H9 (cell line): ENCODE results near the gene CHRM5. TPM values are rescaled to one million over a fixed set of nuclear protein-coding genes. Genes with fewer than 3 reads are reported as not detected.

Source experiments
- DNase-seq: peaks from one replicate; pipeline ENCODE4 v3.0.0-alpha.2; 2017
- H2AFZ ChIP-seq: one replicate; pipeline ENCODE4 v1.6.1; 2013; ENCODE audit warnings: mild to moderate bottlenecking, low read length, control low read depth, moderate library complexity
- H2AK5ac ChIP-seq: 2 replicates; pipeline ENCODE4 v1.6.1; 2013; ENCODE audit warnings: low read length, control low read depth, mixed read lengths; ENCODE audit not compliant: insufficient read length
- H2BK120ac ChIP-seq: one replicate; pipeline ENCODE4 v1.6.1; 2013; ENCODE audit warnings: low read depth, mild to moderate bottlenecking, low read length, control low read depth, inconsistent platforms; ENCODE audit not compliant: poor library complexity, severe bottlenecking
- H2BK12ac ChIP-seq: 2 replicates; pipeline ENCODE4 v1.6.1; 2013; ENCODE audit warnings: low read length, control low read depth, mixed read lengths, low read depth; ENCODE audit not compliant: insufficient read length
- H2BK15ac ChIP-seq: 2 replicates; pipeline ENCODE4 v1.6.1; 2013; ENCODE audit warnings: low read depth, low read length, control low read depth
- H2BK20ac ChIP-seq: one replicate; pipeline ENCODE4 v1.6.1; 2013; ENCODE audit warnings: low read depth, mild to moderate bottlenecking, low read length, control low read depth, inconsistent platforms; ENCODE audit not compliant: poor library complexity, severe bottlenecking
- H2BK5ac ChIP-seq: 2 replicates; pipeline ENCODE4 v1.6.1; 2013; ENCODE audit warnings: low read length, control low read depth, mixed read lengths; ENCODE audit not compliant: insufficient read length
- H3K14ac ChIP-seq: 2 replicates; pipeline ENCODE4 v1.6.1; 2013; ENCODE audit warnings: low read length, control low read depth; ENCODE audit not compliant: insufficient read depth
- H3K18ac ChIP-seq: 2 replicates; pipeline ENCODE4 v1.6.1; 2013; ENCODE audit warnings: low read depth, mild to moderate bottlenecking, mixed read lengths, low read length, control low read depth; ENCODE audit not compliant: insufficient read length
- H3K23ac ChIP-seq: 2 replicates; pipeline ENCODE4 v1.6.1; 2013; ENCODE audit warnings: low read length, control low read depth, mixed read lengths, low read depth; ENCODE audit not compliant: insufficient read length
- H3K23me2 ChIP-seq: 2 replicates; pipeline ENCODE4 v1.6.1; 2013; ENCODE audit warnings: low read depth, mild to moderate bottlenecking, mixed read lengths, low read length, control low read depth; ENCODE audit not compliant: insufficient read length, poor library complexity, severe bottlenecking
- H3K27ac ChIP-seq: 2 replicates; pipeline ENCODE4 v1.5.1; 2013; ENCODE audit warnings: low read length, control low read depth, mixed read lengths, low read depth; ENCODE audit not compliant: insufficient read length
- H3K27me3 ChIP-seq: 2 replicates; pipeline ENCODE4 v1.6.1; 2013; ENCODE audit warnings: low read length, control low read depth, inconsistent platforms; ENCODE audit not compliant: insufficient read depth
- H3K4ac ChIP-seq: 2 replicates; pipeline ENCODE4 v1.6.1; 2013; ENCODE audit warnings: low read depth, mild to moderate bottlenecking, control low read depth, inconsistent platforms, low read length, moderate library complexity
- H3K4me1 ChIP-seq: 2 replicates; pipeline ENCODE4 v1.6.1; 2013; ENCODE audit warnings: low read length, control low read depth, inconsistent platforms; ENCODE audit not compliant: insufficient read depth
- H3K4me2 ChIP-seq: 2 replicates; pipeline ENCODE4 v1.6.1; 2013; ENCODE audit warnings: low read length, control low read depth, mixed read lengths; ENCODE audit not compliant: insufficient read length, insufficient read depth
- H3K56ac ChIP-seq: 2 replicates; pipeline ENCODE4 v1.6.1; 2013; ENCODE audit warnings: low read depth, mild to moderate bottlenecking, mixed read lengths, low read length, control low read depth; ENCODE audit not compliant: insufficient read length
- H3K79me1 ChIP-seq: 2 replicates; pipeline ENCODE4 v1.6.1; 2013; ENCODE audit warnings: low read depth, mild to moderate bottlenecking, moderate library complexity, low read length, control low read depth, inconsistent platforms; ENCODE audit not compliant: insufficient read depth, poor library complexity, severe bottlenecking
- H3K79me2 ChIP-seq: 2 replicates; pipeline ENCODE4 v1.6.1; 2013; ENCODE audit warnings: low read length, control low read depth, inconsistent platforms; ENCODE audit not compliant: insufficient read depth
- H3K9ac ChIP-seq: 2 replicates; pipeline ENCODE4 v1.6.1; 2013; ENCODE audit warnings: low read length, control low read depth, mixed read lengths; ENCODE audit not compliant: insufficient read length; ENCODE audit errors: extremely low read depth
- H3K9me3 ChIP-seq: one replicate; pipeline ENCODE4 v1.6.1; 2013; ENCODE audit warnings: low read depth, low read length, inconsistent platforms; ENCODE audit not compliant: control insufficient read depth
- H3T11ph ChIP-seq: one replicate; pipeline ENCODE4 v1.6.1; 2013; ENCODE audit warnings: mild to moderate bottlenecking, low read length, control low read depth, inconsistent platforms
- H4K20me1 ChIP-seq: one replicate; pipeline ENCODE4 v1.6.1; 2013; ENCODE audit not compliant: control insufficient read depth, insufficient read length, insufficient read depth
- H4K5ac ChIP-seq: 2 replicates; pipeline ENCODE4 v1.6.1; 2013; ENCODE audit warnings: low read depth, mild to moderate bottlenecking, mixed read lengths, low read length, control low read depth; ENCODE audit not compliant: insufficient read length
- H4K8ac ChIP-seq: replicated peaks from 2 replicates; pipeline ENCODE4 v1.6.1; 2013; ENCODE audit warnings: low read length, control low read depth, mixed read lengths, low read depth; ENCODE audit not compliant: insufficient read length
- H4K91ac ChIP-seq: 2 replicates; pipeline ENCODE4 v1.6.1; 2013; ENCODE audit warnings: low read depth, mild to moderate bottlenecking, moderate library complexity, mixed read lengths, low read length, control low read depth; ENCODE audit not compliant: insufficient read length
- H3K27ac Mint-ChIP-seq, 3 experiments: 2 replicates in 2 of 3; 3 replicates in 1 of 3; pipeline ENCODE4 v1.8.0; 2020 to 2021; ENCODE audit warnings: mixed read lengths in 3 of 3, mild to moderate bottlenecking in 1 of 3, moderate library complexity in 1 of 3
- H3K27me3 Mint-ChIP-seq: 2 replicates; pipeline ENCODE4 v1.8.0; 2021; ENCODE audit warnings: low read depth, mild to moderate bottlenecking, moderate library complexity, mixed read lengths
- H3K36me3 Mint-ChIP-seq, 3 experiments: 2 replicates in 2 of 3; 3 replicates in 1 of 3; pipeline ENCODE4 v1.8.0; 2020 to 2021; ENCODE audit warnings: low read depth in 3 of 3, mixed read lengths in 3 of 3; ENCODE audit not compliant: insufficient read depth in 1 of 3
- H3K4me1 Mint-ChIP-seq, 2 experiments: 2 replicates each; pipeline ENCODE4 v1.8.0; 2020; ENCODE audit warnings: mixed read lengths in 2 of 2
- H3K4me3 Mint-ChIP-seq, 2 experiments: 2 replicates in 1 of 2; 3 replicates in 1 of 2; pipeline ENCODE4 v1.8.0; 2020 to 2021; ENCODE audit warnings: mild to moderate bottlenecking in 2 of 2, mixed read lengths in 2 of 2, moderate library complexity in 1 of 2
- H3K9me3 Mint-ChIP-seq, 2 experiments: 2 replicates in 1 of 2; 3 replicates in 1 of 2; pipeline ENCODE4 v1.8.0; 2020; ENCODE audit warnings: mild to moderate bottlenecking in 2 of 2, mixed read lengths in 2 of 2, moderate library complexity in 1 of 2
- CTCF ChIP-seq: fragments of 200-600 bp; sonication (generic); conservative IDR thresholded peaks from 3 replicates; pipeline ENCODE4 v1.8.0; 2021; ENCODE audit warnings: antibody characterized with exemption, mild to moderate bottlenecking
- WGBS: extraction: QIAGEN DNeasy Blood & Tissue Kit; methylation state at CpG from one replicate; pipeline ENCODE4 v1.1.7; 2013; ENCODE audit warnings: missing lambda C conversion rate, low lambda C conversion rate, mixed read lengths; ENCODE audit not compliant: insufficient read length; ENCODE audit errors: extremely low coverage; 5-methylcytosine and 5-hydroxymethylcytosine counted together
- total RNA-seq: library from RNA; stranded (reverse); gene quantifications from 2 replicates; pipeline ENCODE4 v1.2.1, GENCODE V29; 2021

The CHRM5 gene
- total RNA-seq, 1 experiment from 2014 or later = not detected

DNA sequence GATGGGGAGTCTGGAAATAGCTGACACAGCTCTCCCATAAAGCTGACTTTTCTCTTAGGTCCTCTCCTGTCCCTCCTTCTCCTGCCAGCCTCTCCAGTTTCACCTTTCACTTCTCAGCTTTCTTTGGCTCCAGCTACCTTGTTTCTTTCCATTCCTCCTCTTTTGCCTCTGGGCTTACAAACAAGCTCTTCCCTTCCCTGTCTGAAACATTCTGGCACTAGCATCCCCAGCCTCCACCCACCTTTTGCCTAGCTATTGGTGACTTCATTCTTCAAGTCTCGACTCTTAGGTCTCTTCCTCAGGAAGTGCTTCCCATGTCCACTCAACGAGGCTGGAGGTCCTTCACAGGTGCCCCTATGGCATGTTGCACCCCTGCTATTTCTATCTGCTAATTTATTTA lies 91.2 kb downstream of the CHRM5 start:
- no peaks in the 10 kb centered on the region for H3K79me2 ChIP-seq
- no peak overlapping the region for H3T11ph ChIP-seq
- H2BK15ac ChIP-seq = no peak overlapping the region
- H4K20me1 ChIP-seq = no peaks in the 10 kb centered on the region
- no peak overlapping the region for H3K27ac Mint-ChIP-seq
- no peak overlapping the region for H2BK5ac ChIP-seq
- H3K23me2 ChIP-seq = no peaks in the 10 kb centered on the region
- no peak for DNase-seq
- H3K9me3 ChIP-seq = no peaks in the 10 kb centered on the region
- WGBS = no CpG with 5 or more reads among the region's 2 CpGs
- no peaks in the 10 kb centered on the region for H3K27me3 ChIP-seq
- H3K4me1 Mint-ChIP-seq = no peaks in the 10 kb centered on the region
- no peak overlapping the region for H3K14ac ChIP-seq
- TF ChIP-seq CTCF = no peak
- no peaks in the 10 kb centered on the region for H3K4me1 ChIP-seq
- H2AFZ ChIP-seq = no peak overlapping the region
- H3K27me3 Mint-ChIP-seq = no peaks in the 10 kb centered on the region
- H3K23ac ChIP-seq = no peak overlapping the region
- no peak overlapping the region for H3K4me3 Mint-ChIP-seq
- H3K18ac ChIP-seq = no peak overlapping the region
- H2BK20ac ChIP-seq = no peak overlapping the region
- no peak overlapping the region for H2BK120ac ChIP-seq
- H3K27ac ChIP-seq = no peak overlapping the region
- no peak overlapping the region for H4K8ac ChIP-seq
- H4K5ac ChIP-seq = no peak overlapping the region
- H3K9ac ChIP-seq = no peak overlapping the region
- no peak overlapping the region for H3K4me2 ChIP-seq
- no peak overlapping the region for H3K4ac ChIP-seq
- H3K56ac ChIP-seq = no peak overlapping the region
- no peaks in the 10 kb centered on the region for H3K9me3 Mint-ChIP-seq
- no peak overlapping the region for H2AK5ac ChIP-seq
- H3K36me3 Mint-ChIP-seq = no peaks in the 10 kb centered on the region
- no peak overlapping the region for H4K91ac ChIP-seq
- H3K79me1 ChIP-seq = no peaks in the 10 kb centered on the region
- no peak overlapping the region for H2BK12ac ChIP-seq
